Spleen (tissue), 7 donors: ENCODE data around the gene FREM2.

Experiments
- POLR2A ChIP-seq, 3 donors: fragments of 450-650 bp; IDR thresholded peaks; one replicate each; pipeline ENCODE4 v1.5.1; 2017; ENCODE audit warnings: antibody characterized with exemption in 3 of 3, mild to moderate bottlenecking in 1 of 3
- TF ChIP-seq, protein P1 (sequence below), 11 experiments: fragments of 200-600 bp in 7 of 11; fragments of 450-650 bp in 4 of 11; sonication (generic) in 4 of 11; IDR thresholded peaks in 8 of 11; conservative IDR thresholded peaks in 3 of 11; 1 replicate in 7 of 11; 2 replicates in 4 of 11; pipeline versions ENCODE4 v1.4.0 to v1.8.0; 2016 to 2021; ENCODE audit warnings: antibody characterized with exemption in 11 of 11, inconsistent platforms in 4 of 11, mild to moderate bottlenecking in 1 of 11
- donor health status: DM: no; HTN: no; CAD: no; lungs with moderate emphysema.
- donor health status: DM: no; HTN: no; CAD: no.
- donor health status: DM: no; HTN: no; CAD: no.

DNA sequence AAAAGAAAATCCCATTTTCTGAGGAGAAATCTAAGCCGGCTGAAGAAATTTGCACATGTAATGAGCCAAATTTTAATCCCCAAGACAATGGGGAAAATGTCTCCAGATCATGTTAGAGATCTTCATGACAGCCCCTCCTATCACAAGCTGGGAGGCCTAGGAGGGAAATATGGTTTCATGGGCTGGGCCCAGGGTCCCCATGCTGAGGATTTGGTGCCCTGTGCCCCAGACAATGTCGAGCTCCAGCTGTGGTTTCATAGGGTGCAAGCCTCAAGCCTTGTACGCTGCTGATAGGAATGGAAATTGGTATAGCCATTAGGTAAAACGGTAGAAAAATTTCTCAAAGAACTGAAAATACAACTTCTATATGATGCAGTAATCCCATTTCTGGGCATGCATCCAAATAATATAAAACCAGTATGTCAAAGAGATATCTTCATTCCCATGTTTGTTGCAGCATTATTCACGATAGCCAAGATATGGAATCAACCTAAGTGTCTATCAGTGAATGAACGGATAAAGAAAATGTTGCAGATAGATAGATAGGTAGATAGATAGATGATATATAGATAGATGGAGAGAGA, 19.3 kb upstream of the FREM2 start:
- TF ChIP-seq, protein P1, sequence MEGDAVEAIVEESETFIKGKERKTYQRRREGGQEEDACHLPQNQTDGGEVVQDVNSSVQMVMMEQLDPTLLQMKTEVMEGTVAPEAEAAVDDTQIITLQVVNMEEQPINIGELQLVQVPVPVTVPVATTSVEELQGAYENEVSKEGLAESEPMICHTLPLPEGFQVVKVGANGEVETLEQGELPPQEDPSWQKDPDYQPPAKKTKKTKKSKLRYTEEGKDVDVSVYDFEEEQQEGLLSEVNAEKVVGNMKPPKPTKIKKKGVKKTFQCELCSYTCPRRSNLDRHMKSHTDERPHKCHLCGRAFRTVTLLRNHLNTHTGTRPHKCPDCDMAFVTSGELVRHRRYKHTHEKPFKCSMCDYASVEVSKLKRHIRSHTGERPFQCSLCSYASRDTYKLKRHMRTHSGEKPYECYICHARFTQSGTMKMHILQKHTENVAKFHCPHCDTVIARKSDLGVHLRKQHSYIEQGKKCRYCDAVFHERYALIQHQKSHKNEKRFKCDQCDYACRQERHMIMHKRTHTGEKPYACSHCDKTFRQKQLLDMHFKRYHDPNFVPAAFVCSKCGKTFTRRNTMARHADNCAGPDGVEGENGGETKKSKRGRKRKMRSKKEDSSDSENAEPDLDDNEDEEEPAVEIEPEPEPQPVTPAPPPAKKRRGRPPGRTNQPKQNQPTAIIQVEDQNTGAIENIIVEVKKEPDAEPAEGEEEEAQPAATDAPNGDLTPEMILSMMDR (IDR thresholded peaks at IDR 0.05 in 8 of 11, conservative IDR thresholded peaks at IDR 0.05 in 3 of 11) = no peak
- no peak for TF ChIP-seq POLR2A (IDR thresholded peaks at IDR 0.05)
